Ammon's horn (tissue), 1 donor: ENCODE results near the gene PARD3.
A peak's percentile ranks its signal among the peaks of the same experiment; 100 is the strongest.
"Not testable (repeated sequence)": the region's sequence is repeated elsewhere in the genome, so short reads cannot be mapped to it uniquely, and the experiment has no call there.

Experiments used
- DNase-seq: peaks from one replicate; pipeline ENCODE4 v3.0.0-alpha.2; 2016; ENCODE audit warnings: low spot score

PARD3 gene

GRCh38 chr10:34294137-34294536, 521.0 kb downstream of the PARD3 start:
- DNase-seq, result no peak

- no peak for DNase-seq
Observed at GRCh38 chr10:34292675-34293074, 522.4 kb downstream of the PARD3 start.

DNA sequence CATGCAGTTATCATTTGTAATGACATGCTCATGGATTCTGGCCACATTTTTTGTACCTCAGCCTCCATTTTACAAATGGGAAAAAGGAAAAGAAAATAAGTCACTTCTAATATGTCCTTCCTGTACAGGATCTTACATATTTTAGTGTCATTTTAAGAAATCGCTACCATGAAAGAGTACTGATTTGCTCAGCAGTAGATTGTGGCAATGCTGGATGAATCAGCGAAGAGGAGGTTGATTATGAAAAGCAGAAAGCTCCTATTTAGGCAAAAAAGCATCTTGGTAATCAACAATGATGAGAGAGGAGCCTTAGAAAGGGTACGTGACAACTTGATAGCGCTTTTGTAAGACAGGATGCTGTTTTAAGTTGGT, 522.9 kb downstream of the PARD3 start:
- DNase-seq, result no peak

DNA sequence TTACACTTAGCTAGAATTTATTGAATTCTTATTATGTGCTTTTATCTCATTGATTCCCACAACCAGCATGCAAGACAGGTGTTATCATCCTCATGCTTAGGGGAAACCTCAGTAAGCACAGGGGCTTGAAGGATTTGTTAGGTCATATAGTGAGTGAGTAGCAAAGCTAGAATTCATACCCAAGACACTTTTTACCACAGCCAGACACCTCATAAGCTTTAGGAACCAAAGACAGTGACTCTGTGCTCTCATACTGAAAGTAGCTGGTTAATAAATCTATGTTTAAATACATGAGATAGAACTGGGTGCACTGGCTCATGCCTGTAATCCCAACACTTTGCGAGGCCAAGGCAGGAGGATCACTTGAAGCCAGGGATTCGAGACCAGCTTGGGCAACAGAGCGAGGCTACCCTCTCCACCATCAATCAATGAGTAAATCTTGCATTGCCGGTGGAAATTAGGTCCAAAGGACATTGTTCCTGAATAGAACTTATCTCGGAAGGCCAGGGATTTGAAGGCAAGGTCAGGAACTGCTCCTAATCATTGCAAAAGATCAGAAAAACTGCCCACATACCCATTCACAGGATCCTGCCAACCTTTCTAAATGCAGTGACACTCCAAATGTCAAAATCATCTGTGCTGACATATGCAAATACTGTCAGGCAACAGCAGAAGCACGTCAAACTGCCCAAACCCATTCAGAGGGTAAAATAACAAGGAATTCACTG, 523.5 kb downstream of the PARD3 start:
- no peak for DNase-seq

GRCh38 chr10:34290412-34291081, 524.5 kb downstream of the PARD3 start:
- DNase-seq, result no peak

DNA sequence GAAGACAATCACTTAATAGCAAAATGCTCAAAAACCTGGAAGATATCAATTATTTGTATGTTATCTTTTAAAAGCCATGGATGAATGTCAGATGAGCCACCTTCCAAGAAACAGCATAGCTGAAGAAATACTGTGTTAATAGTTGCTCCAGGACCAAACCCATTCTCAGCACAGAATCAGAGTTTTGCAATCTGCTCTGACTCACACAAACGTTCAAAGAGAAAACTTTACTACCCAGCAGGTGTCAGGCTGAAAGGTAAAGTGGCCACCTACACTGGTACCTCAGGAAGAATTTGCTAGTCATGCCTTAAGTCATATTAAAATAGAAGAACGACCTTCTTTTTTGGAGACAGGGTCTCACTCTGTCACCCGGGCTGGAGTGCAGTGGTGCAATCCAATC, 526.5 kb downstream of the PARD3 start:
- no peak for DNase-seq

DNA sequence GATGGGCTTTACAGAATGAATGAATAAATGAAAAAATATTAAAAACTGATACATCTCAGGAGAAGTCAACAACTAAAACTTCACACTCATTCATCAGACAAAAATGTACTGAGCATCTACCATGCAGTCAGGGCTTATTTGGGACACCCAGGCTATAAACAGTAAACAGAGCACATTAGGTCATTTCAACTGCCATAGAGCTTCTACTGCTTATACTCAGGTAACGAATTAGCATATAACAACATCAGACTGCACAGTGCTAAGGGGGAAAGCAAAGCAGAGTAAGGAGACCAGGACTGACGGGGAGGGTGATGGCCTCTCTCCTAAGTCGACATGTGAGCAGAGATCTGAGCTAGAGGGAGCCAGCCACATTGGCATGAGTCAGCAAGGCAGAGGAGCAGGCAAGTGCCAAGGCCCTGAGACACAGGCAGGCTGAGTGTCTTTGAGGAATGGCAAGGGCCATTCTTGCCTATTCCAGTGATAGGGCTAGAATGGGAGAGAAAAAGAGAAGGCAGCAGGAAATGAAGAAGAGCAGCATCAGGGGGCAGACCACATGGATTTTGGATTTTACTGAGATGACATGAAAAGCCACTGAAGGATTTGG, 528.9 kb downstream of the PARD3 start:
- no peak for DNase-seq

DNA sequence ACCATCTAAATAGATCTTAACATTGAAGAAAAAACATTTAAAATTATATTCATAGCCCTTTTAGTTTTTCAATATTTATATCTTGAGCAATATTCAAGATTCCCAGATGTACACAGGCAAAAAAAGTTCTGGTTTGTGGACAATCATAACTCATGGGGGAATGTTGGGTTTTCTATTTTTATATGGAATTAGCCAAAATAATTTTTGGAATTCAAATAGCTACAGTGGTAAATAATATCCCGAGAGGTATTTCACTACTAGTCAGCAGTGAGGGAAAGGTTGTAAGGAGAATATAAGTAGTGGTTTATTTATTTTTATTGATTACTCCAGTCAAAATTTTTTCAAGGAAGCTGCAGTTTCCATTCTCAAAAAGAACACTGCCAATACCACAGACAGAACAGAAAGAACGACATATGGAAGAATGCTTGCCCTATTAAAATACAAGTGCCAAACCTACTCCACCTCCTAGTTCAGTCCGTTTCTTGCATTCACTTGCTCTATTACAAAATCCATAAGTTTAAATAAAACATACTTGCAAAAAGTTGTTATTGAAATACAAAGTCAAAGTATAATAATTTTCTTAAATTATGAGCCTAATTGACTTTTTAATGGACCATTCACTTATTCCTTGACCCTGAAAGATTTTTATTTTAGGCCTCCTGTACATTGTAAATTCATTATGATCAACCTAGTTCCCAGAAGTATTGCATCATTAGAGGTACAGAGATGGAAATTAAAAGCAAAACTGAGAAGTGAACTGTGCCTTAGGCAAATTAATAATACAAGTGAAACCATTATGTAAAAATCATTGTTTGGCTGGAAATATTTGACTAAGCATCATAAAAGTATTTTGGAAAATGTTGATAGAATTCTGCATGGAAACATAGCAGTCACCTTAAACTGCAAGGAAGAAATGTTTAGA, 533.2 kb downstream of the PARD3 start:
- no peak for DNase-seq

- peak; percentile 12 for DNase-seq
Observed at GRCh38 chr10:34280599-34281374, 534.3 kb downstream of the PARD3 start.

- DNase-seq, result no peak
Observed at GRCh38 chr10:34275626-34276130, 539.4 kb downstream of the PARD3 start.

DNA sequence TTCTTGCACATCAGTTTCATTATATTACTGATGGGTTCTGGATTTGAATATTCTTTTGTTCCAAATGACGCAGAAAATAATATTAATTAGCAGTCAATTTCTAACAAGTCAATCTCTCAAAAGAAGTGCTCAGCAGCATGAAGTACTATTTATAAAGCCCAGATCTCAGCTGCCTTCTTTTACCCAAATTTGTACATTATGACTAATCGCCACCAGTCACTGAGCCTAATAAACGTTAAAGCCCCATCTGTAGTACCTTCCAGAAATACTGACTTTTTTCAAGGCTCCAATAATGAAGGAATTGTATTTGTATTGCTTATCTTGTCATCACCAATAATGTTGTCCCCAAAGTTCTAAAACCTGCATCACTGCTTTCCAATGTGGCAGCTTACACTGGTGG, 540.2 kb downstream of the PARD3 start:
- no peak for DNase-seq

GRCh38 chr10:34273340-34273739, 541.8 kb downstream of the PARD3 start:
- no peak for DNase-seq

DNA sequence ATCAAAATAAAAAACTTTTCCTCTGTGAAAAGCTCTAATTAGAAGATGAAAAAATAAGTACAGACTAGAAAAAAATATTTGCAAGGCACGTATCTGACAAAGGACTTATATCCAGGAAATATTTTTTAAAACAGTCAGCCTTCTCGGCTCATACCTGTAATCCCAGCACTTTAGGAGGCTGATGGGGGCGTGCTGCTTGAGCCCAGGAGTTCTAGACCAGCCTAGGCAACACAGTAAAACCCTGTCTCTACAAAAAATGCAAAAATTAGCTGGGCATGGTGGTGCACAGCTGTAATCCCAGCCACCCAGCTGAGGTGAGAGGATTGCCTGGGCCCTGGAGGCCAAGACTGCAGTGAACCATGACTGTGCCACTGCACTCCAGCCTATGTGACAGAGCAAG, 542.8 kb downstream of the PARD3 start:
- DNase-seq, result no peak

DNA sequence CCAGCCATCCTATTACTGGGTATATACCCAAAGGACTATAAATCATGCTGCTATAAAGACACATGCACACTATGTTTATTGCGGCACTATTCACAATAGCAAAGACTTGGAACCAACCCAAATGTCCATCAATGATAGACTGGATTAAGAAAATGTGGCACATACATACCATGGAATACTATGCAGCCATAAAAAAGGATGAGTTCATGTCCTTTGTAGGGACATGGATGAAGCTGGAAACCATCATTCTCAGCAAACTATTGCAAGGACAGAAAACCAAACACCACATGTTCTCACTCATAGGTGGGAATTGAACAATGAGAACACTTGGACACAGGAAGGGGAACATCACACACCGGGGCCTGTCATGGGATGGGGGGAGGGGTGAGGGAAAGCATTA, 546.7 kb downstream of the PARD3 start:
- DNase-seq, result not testable (repeated sequence)

DNA sequence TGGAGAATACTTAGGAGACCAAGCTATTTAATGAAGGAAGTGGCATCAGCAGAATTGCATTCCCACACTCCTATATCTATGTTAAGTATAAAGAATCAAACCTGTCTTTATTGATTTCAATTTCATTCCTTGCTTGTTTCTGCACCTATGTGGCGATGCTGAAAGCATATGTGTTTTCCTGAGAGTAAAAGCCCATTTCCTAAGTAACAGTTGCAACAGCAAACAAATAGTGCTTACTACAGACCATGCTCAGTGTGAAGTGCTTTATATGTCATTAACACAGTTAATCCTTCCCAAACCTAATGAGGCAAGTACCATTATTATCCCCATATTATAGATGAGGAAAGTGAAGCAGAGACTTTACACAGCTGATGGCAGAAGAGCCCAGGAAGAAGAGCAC, 552.1 kb downstream of the PARD3 start:
- no peak for DNase-seq

GRCh38 chr10:34260904-34261303, 554.2 kb downstream of the PARD3 start:
- no peak for DNase-seq

GRCh38 chr10:34256216-34256615, 558.9 kb downstream of the PARD3 start:
- no peak for DNase-seq

GRCh38 chr10:34255035-34255434, 560.1 kb downstream of the PARD3 start:
- DNase-seq, result no peak

DNA sequence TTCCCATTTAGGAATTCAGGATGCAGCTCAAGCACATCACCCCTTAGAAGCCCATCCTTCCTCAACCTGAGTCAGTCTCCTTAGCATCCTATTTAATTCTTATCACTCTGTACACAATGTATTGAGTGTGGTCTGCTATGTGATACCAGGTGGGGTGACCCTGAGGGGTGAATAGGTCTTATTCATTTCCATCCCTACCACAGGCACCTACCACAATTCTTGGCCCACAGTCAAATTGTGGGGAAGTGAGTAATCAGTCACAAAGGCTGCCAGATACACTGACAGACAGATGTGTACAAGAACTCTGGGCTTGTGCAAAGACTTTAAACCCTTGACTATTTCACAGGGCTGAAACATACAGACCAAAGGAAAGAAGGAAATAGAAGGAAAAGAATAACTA, 560.5 kb downstream of the PARD3 start:
- no peak for DNase-seq

GRCh38 chr10:34252111-34252510, 563.0 kb downstream of the PARD3 start:
- no peak for DNase-seq

GRCh38 chr10:34251177-34251576, 563.9 kb downstream of the PARD3 start:
- no peak for DNase-seq
